Esophagus muscularis mucosa (tissue), 3 donors: ENCODE measurements around the gene BORCS5.

ENCODE experiments used
- POLR2A ChIP-seq: fragments of 450-650 bp; IDR thresholded peaks from one replicate; pipeline ENCODE4 v1.6.1; 2017; ENCODE audit warnings: antibody characterized with exemption, moderate library complexity, mild to moderate bottlenecking, low read depth
- TF ChIP-seq, protein P1 (sequence below), 3 experiments: fragments of 200-600 bp in 2 of 3; fragments of 450-650 bp in 1 of 3; sonication (generic) in 2 of 3; IDR thresholded peaks; one replicate each; pipeline ENCODE4 v1.5.1; 2017 to 2019; ENCODE audit warnings: antibody characterized with exemption in 3 of 3, mild to moderate bottlenecking in 2 of 3, moderate library complexity in 1 of 3

DNA sequence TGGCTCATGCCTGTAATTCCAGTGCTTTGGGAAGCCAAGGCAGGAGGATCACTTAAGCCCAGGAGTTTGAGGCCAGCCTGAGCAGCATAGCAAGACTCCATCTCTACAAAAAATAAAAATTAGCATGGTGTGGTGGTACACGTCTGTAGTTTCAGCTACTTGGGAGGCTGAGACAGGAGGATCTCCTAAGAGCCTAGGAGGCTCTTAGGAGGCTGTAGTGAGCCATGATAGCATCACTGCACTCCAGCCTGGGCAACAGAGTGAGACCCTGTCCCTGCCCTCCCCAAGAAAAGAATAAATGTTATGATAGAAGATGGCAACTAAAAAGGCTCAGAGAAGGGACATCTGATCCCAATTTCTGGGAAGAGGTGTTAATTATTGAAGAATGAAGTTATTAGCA is 3.6 kb upstream of the BORCS5 start:
- TF ChIP-seq, protein P1, sequence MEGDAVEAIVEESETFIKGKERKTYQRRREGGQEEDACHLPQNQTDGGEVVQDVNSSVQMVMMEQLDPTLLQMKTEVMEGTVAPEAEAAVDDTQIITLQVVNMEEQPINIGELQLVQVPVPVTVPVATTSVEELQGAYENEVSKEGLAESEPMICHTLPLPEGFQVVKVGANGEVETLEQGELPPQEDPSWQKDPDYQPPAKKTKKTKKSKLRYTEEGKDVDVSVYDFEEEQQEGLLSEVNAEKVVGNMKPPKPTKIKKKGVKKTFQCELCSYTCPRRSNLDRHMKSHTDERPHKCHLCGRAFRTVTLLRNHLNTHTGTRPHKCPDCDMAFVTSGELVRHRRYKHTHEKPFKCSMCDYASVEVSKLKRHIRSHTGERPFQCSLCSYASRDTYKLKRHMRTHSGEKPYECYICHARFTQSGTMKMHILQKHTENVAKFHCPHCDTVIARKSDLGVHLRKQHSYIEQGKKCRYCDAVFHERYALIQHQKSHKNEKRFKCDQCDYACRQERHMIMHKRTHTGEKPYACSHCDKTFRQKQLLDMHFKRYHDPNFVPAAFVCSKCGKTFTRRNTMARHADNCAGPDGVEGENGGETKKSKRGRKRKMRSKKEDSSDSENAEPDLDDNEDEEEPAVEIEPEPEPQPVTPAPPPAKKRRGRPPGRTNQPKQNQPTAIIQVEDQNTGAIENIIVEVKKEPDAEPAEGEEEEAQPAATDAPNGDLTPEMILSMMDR (IDR thresholded peaks at IDR 0.05): no peak
- no peak for TF ChIP-seq POLR2A
